Liver (tissue), 9 donors: ENCODE data around the gene SLC38A10. TPM values are rescaled to one million over a fixed set of nuclear protein-coding genes. Genes with fewer than 3 reads are reported as not detected.

Experiments
- DNase-seq: peaks from one replicate; pipeline ENCODE4 v3.0.0-alpha.2; 2017; ENCODE audit warnings: low spot score
- H3K27ac ChIP-seq, 2 donors: one replicate each; pipeline ENCODE4 v1.7.0; 2013; ENCODE audit warnings: inconsistent platforms in 2 of 2, low read length in 2 of 2, control low read depth in 1 of 2, low read depth in 1 of 2, mild to moderate bottlenecking in 1 of 2
- H3K27me3 ChIP-seq, 4 donors: one replicate each; pipeline versions ENCODE4 v1.6.1 to v1.7.0; 2013; ENCODE audit warnings: low read length in 3 of 4, inconsistent platforms in 1 of 4, mild to moderate bottlenecking in 1 of 4, moderate library complexity in 1 of 4; ENCODE audit not compliant: control insufficient read depth in 4 of 4, insufficient read depth in 4 of 4
- H3K36me3 ChIP-seq, 4 donors: one replicate each; pipeline versions ENCODE4 v1.6.1 to v1.7.0; 2013; ENCODE audit warnings: low read length in 3 of 4, mild to moderate bottlenecking in 3 of 4, low read depth in 1 of 4, moderate library complexity in 1 of 4; ENCODE audit not compliant: control insufficient read depth in 4 of 4, insufficient read depth in 3 of 4
- H3K4me1 ChIP-seq, 4 donors: one replicate each; pipeline versions ENCODE4 v1.6.1 to v1.7.0; 2013; ENCODE audit warnings: low read length in 3 of 4, mild to moderate bottlenecking in 3 of 4, moderate library complexity in 1 of 4; ENCODE audit not compliant: control insufficient read depth in 4 of 4, insufficient read depth in 4 of 4
- H3K4me3 ChIP-seq, 3 donors: one replicate each; pipeline versions ENCODE4 v1.6.1 to v1.7.0; 2013; ENCODE audit warnings: low read length in 3 of 3, control low read depth in 1 of 3, low read depth in 1 of 3, mild to moderate bottlenecking in 1 of 3
- H3K9ac ChIP-seq, 2 donors: one replicate each; pipeline ENCODE4 v1.7.0; 2013; ENCODE audit warnings: low read length in 2 of 2, mild to moderate bottlenecking in 2 of 2, moderate library complexity in 2 of 2, control low read depth in 1 of 2, low read depth in 1 of 2
- H3K9me3 ChIP-seq, 4 donors: one replicate each; pipeline versions ENCODE4 v1.6.1 to v1.7.0; 2013; ENCODE audit warnings: low read length in 3 of 4; ENCODE audit not compliant: control insufficient read depth in 4 of 4
- EGR1 ChIP-seq, 2 donors: IDR thresholded peaks; 2 replicates each; pipeline ENCODE4 v1.6.1; 2016 to 2018; ENCODE audit warnings: antibody characterized with exemption in 2 of 2, low read depth in 2 of 2
- FOXA1 ChIP-seq: IDR thresholded peaks from 2 replicates; pipeline ENCODE4 v1.6.1; 2016; ENCODE audit warnings: antibody characterized with exemption
- FOXA2 ChIP-seq: IDR thresholded peaks from 2 replicates; pipeline ENCODE4 v1.6.1; 2016; ENCODE audit warnings: antibody characterized with exemption
- GABPA ChIP-seq, 2 donors: IDR thresholded peaks in 1 of 2; conservative IDR thresholded peaks in 1 of 2; 2 replicates each; pipeline ENCODE4 v1.6.1; 2016; ENCODE audit warnings: antibody characterized with exemption in 2 of 2, mild to moderate bottlenecking in 1 of 2, moderate library complexity in 1 of 2
- HNF4A ChIP-seq, 2 donors: conservative IDR thresholded peaks; 2 replicates each; pipeline ENCODE4 v1.6.1; 2016; ENCODE audit warnings: antibody characterized with exemption in 2 of 2, mild to moderate bottlenecking in 2 of 2
- HNF4G ChIP-seq: IDR thresholded peaks from 2 replicates; pipeline ENCODE4 v1.6.1; 2016; ENCODE audit warnings: antibody characterized with exemption
- JUND ChIP-seq, 2 donors: IDR thresholded peaks; 2 replicates each; pipeline ENCODE4 v1.6.1; 2016; ENCODE audit warnings: antibody characterized with exemption in 2 of 2
- NR2F2 ChIP-seq: IDR thresholded peaks from 2 replicates; pipeline ENCODE4 v1.6.1; 2016; ENCODE audit warnings: antibody characterized with exemption
- RAD21 ChIP-seq, 2 donors: IDR thresholded peaks; 2 replicates each; pipeline ENCODE4 v1.6.1; 2016; ENCODE audit warnings: antibody characterized with exemption in 2 of 2, mild to moderate bottlenecking in 2 of 2
- RXRA ChIP-seq, 2 donors: IDR thresholded peaks; 2 replicates each; pipeline ENCODE4 v1.6.1; 2017 to 2018; ENCODE audit warnings: antibody characterized with exemption in 2 of 2, mild to moderate bottlenecking in 1 of 2
- SP1 ChIP-seq: IDR thresholded peaks from 2 replicates; pipeline ENCODE4 v1.6.1; 2018; ENCODE audit warnings: antibody characterized with exemption, mild to moderate bottlenecking
- TAF1 ChIP-seq: conservative IDR thresholded peaks from 2 replicates; pipeline ENCODE4 v1.6.1; 2016; ENCODE audit warnings: antibody characterized with exemption, mild to moderate bottlenecking
- YY1 ChIP-seq: IDR thresholded peaks from 2 replicates; pipeline ENCODE4 v1.6.1; 2016; ENCODE audit warnings: antibody characterized with exemption, mild to moderate bottlenecking
- WGBS: extraction: QIAGEN DNeasy Blood & Tissue Kit; methylation state at CpG from one replicate; pipeline ENCODE4 v1.1.7; 2013; 5-methylcytosine and 5-hydroxymethylcytosine counted together
- polyA plus RNA-seq, 2 donors: library from polyadenylated mRNA; stranded (reverse) in 1 of 2; unstranded in 1 of 2; fragments of 200-250 nt in 1 of 2; fragments of >200 nt in 1 of 2; fragmentation: Nextera tagmentation in 1 of 2; extraction: Ambion mirVana in 1 of 2; gene quantifications; one replicate each; pipeline versions ENCODE4 v1.2.1 to v1.2.3, GENCODE V29; 2013 to 2015
- total RNA-seq, 2 donors: library from RNA; depleted of rRNA; stranded (reverse); fragments of >200 nt; gene quantifications; one replicate each; pipeline ENCODE4 v1.2.3, GENCODE V29; 2014
- TF ChIP-seq, protein P1 (sequence below): IDR thresholded peaks from 2 replicates; pipeline ENCODE4 v1.6.1; 2016; ENCODE audit warnings: antibody characterized with exemption, mild to moderate bottlenecking
- TF ChIP-seq, protein P2 (sequence below): IDR thresholded peaks from 2 replicates; pipeline ENCODE4 v1.6.1; 2016; ENCODE audit warnings: antibody characterized with exemption
- TF ChIP-seq, protein P3 (sequence below): IDR thresholded peaks from 2 replicates; pipeline ENCODE4 v1.6.1; 2016; ENCODE audit warnings: antibody characterized with exemption
- TF ChIP-seq, protein P4 (sequence below): fragments of 150-350 bp; IDR thresholded peaks from 2 replicates; pipeline ENCODE4 v1.5.1; 2017; ENCODE audit warnings: improper control_type of control experiment, low read depth, low read length; ENCODE audit not compliant: missing input control
- TF ChIP-seq, protein P5 (sequence below): IDR thresholded peaks from 2 replicates; pipeline ENCODE4 v1.6.1; 2016; ENCODE audit warnings: antibody characterized with exemption
- donor health status: healthy.
- donor health status: healthy.
- donor health status: healthy.
- donor health status: healthy.
- donor health status: healthy.

The SLC38A10 gene
- total and polyA plus RNA-seq, 4 donors: 29.3 to 117 (median 54.7) TPM

DNA sequence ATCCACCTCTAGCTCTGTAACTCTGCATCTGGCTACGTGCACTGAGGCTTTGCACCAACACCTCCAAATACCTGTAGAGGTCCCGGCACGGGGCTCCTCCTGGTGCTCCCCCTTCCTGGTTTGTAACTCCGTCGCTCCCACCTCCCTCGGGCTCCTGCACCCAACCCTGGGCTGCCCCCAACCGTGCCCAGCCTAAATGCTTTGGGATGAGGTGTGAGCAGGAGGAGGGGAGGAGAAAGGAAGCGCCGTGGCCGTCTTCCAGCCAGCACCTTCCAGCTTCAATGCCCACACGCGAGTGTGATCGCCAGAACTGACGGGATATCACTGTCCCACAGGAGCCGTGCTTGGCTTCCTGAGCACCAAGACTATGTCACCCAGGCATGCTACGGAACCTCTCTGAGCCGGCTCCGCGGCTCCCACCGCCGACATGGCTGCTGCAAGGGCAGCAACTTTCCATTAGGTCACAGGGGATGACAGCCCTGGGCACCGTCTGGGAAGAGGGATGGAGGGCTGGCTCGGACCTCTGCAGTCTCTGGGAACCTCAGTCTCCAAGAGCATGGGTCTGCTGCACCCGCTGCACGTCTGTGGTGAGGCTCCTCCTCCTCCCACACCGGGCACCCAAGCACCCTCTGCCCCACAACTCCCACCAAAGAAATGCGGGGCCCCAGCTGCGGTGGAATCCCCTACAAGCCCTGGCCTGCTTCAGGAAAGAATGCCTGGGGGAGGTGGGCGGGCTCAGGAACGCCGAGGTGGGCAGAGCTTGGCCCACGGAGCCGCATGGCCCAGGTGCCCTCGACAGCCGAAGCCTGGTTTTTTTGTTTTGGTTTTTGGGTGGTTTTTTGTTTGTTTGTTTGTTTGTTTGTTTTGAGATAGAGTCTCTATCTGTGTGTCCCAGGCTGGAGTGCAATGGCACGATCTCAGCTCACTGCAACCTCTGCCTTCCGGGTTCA lies 6.4 kb upstream of the SLC38A10 start:
- WGBS: 63% methylated on average over 37 of the region's 37 CpGs
- TF ChIP-seq FOXA1: no peak
- TF ChIP-seq HNF4G: no peak
- TF ChIP-seq, protein P1, sequence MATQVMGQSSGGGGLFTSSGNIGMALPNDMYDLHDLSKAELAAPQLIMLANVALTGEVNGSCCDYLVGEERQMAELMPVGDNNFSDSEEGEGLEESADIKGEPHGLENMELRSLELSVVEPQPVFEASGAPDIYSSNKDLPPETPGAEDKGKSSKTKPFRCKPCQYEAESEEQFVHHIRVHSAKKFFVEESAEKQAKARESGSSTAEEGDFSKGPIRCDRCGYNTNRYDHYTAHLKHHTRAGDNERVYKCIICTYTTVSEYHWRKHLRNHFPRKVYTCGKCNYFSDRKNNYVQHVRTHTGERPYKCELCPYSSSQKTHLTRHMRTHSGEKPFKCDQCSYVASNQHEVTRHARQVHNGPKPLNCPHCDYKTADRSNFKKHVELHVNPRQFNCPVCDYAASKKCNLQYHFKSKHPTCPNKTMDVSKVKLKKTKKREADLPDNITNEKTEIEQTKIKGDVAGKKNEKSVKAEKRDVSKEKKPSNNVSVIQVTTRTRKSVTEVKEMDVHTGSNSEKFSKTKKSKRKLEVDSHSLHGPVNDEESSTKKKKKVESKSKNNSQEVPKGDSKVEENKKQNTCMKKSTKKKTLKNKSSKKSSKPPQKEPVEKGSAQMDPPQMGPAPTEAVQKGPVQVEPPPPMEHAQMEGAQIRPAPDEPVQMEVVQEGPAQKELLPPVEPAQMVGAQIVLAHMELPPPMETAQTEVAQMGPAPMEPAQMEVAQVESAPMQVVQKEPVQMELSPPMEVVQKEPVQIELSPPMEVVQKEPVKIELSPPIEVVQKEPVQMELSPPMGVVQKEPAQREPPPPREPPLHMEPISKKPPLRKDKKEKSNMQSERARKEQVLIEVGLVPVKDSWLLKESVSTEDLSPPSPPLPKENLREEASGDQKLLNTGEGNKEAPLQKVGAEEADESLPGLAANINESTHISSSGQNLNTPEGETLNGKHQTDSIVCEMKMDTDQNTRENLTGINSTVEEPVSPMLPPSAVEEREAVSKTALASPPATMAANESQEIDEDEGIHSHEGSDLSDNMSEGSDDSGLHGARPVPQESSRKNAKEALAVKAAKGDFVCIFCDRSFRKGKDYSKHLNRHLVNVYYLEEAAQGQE: no peak
- TF ChIP-seq SP1: no peak
- no peak for TF ChIP-seq TAF1
- TF ChIP-seq JUND (IDR thresholded peaks at IDR 0.05): no peak
- no peak for TF ChIP-seq FOXA2
- no peak for TF ChIP-seq NR2F2
- no peak for TF ChIP-seq EGR1 (IDR thresholded peaks at IDR 0.05; ENCODE audit: low read depth in 2 of 2)
- TF ChIP-seq, protein P2, sequence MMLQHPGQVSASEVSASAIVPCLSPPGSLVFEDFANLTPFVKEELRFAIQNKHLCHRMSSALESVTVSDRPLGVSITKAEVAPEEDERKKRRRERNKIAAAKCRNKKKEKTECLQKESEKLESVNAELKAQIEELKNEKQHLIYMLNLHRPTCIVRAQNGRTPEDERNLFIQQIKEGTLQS: no peak
- no peak for TF ChIP-seq GABPA (IDR thresholded peaks at IDR 0.05 in 1 of 2, conservative IDR thresholded peaks at IDR 0.05 in 1 of 2)
- no peak for TF ChIP-seq RAD21 (IDR thresholded peaks at IDR 0.05)
- TF ChIP-seq, protein P3, sequence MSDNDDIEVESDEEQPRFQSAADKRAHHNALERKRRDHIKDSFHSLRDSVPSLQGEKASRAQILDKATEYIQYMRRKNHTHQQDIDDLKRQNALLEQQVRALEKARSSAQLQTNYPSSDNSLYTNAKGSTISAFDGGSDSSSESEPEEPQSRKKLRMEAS: no peak
- no peak for TF ChIP-seq HNF4A (conservative IDR thresholded peaks at IDR 0.05)
- TF ChIP-seq, protein P4, sequence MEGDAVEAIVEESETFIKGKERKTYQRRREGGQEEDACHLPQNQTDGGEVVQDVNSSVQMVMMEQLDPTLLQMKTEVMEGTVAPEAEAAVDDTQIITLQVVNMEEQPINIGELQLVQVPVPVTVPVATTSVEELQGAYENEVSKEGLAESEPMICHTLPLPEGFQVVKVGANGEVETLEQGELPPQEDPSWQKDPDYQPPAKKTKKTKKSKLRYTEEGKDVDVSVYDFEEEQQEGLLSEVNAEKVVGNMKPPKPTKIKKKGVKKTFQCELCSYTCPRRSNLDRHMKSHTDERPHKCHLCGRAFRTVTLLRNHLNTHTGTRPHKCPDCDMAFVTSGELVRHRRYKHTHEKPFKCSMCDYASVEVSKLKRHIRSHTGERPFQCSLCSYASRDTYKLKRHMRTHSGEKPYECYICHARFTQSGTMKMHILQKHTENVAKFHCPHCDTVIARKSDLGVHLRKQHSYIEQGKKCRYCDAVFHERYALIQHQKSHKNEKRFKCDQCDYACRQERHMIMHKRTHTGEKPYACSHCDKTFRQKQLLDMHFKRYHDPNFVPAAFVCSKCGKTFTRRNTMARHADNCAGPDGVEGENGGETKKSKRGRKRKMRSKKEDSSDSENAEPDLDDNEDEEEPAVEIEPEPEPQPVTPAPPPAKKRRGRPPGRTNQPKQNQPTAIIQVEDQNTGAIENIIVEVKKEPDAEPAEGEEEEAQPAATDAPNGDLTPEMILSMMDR: no peak
- TF ChIP-seq YY1: no peak
- TF ChIP-seq, protein P5, sequence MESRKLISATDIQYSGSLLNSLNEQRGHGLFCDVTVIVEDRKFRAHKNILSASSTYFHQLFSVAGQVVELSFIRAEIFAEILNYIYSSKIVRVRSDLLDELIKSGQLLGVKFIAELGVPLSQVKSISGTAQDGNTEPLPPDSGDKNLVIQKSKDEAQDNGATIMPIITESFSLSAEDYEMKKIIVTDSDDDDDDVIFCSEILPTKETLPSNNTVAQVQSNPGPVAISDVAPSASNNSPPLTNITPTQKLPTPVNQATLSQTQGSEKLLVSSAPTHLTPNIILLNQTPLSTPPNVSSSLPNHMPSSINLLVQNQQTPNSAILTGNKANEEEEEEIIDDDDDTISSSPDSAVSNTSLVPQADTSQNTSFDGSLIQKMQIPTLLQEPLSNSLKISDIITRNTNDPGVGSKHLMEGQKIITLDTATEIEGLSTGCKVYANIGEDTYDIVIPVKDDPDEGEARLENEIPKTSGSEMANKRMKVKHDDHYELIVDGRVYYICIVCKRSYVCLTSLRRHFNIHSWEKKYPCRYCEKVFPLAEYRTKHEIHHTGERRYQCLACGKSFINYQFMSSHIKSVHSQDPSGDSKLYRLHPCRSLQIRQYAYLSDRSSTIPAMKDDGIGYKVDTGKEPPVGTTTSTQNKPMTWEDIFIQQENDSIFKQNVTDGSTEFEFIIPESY: no peak
- TF ChIP-seq RXRA (IDR thresholded peaks at IDR 0.05): no peak

More for the DNA sequence above, 6.4 kb upstream of the SLC38A10 start:
- H3K27me3 ChIP-seq: no peaks in the 10 kb centered on the region
- no peaks in the 10 kb centered on the region for H3K36me3 ChIP-seq
- H3K27ac ChIP-seq: no peak overlapping the region
- no peaks in the 10 kb centered on the region for H3K9me3 ChIP-seq
- no peak overlapping the region for H3K4me3 ChIP-seq
- peaks cover 0 to 32% (median 13%) of the 10 kb centered on the region in 4 donors for H3K4me1 ChIP-seq
- DNase-seq: no peak
- no peak overlapping the region for H3K9ac ChIP-seq
